ENCODE data around the gene ABLIM2. TPM values are rescaled to one million over a fixed set of nuclear protein-coding genes. Genes with fewer than 3 reads are reported as not detected.

Gene ABLIM2
- total RNA-seq, 4 donors from 2014 or later = 9.2 to 24.0 (median 12.3) TPM

DNA sequence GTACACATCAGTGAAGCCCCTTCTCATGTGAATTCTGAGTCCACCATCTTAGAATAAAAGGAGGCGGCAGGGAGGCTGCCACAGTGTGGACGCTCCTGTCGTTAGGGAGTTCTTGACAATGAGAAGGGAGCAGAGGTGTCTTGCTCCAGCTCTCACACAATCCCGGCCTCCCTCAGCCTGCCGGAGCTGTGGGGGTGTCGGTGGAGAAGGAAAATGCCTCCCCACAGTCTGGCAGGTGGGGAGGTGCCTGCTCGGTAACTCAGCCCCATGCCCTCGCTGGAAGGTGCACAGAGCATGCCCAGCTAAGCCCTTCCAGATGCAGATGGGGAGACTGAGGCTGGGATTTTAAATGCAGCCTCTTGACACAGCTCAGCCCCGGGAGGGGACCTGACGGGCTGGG lies 20.5 kb upstream of the ABLIM2 start:
- WGBS, 2 donors = 88% methylated on average over 9 to 10 of the region's 10 CpGs

DNA sequence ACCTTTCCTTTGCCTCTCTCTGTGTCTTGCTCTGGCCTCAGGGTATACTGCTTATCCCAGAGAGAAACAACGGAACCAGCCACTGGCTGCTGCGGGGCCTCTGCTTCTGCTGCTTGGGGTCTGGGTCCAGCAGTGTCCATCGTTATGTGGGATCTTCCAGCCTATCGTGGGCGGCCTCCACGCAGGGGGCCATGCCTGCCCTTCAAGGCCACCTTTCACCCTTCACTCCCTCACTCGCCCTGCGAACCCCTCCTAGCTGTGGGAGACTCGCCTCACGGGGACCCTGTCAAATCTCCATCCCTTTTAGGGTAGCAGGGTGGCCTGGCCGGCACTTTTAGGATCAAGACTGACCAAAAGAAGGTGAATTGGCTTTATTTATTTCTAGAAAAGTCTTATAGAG lies 19.3 kb upstream of the ABLIM2 start:
- intact Hi-C loops (cut with DNase I) = no loop called here
- no peak for DNase-seq
- no peaks in the 10 kb centered on the region for H3K36me3 ChIP-seq
- no peaks in the 10 kb centered on the region for H3K9me3 ChIP-seq
- no peak overlapping the region for H3K4me3 ChIP-seq (replicated peaks in 1 of 3)
- no peaks in the 10 kb centered on the region for H3K27me3 ChIP-seq
- H3K4me1 ChIP-seq = peaks cover 0 to under 1% of the 10 kb centered on the region in 2 donors
- no peak overlapping the region for H3K27ac ChIP-seq
- WGBS, 2 donors = 89 to 93% methylated on average over 11 of the region's 11 CpGs
- no peak for TF ChIP-seq POLR2A (IDR thresholded peaks at IDR 0.05)
- TF ChIP-seq, protein P1, sequence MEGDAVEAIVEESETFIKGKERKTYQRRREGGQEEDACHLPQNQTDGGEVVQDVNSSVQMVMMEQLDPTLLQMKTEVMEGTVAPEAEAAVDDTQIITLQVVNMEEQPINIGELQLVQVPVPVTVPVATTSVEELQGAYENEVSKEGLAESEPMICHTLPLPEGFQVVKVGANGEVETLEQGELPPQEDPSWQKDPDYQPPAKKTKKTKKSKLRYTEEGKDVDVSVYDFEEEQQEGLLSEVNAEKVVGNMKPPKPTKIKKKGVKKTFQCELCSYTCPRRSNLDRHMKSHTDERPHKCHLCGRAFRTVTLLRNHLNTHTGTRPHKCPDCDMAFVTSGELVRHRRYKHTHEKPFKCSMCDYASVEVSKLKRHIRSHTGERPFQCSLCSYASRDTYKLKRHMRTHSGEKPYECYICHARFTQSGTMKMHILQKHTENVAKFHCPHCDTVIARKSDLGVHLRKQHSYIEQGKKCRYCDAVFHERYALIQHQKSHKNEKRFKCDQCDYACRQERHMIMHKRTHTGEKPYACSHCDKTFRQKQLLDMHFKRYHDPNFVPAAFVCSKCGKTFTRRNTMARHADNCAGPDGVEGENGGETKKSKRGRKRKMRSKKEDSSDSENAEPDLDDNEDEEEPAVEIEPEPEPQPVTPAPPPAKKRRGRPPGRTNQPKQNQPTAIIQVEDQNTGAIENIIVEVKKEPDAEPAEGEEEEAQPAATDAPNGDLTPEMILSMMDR (IDR thresholded peaks at IDR 0.05) = no peak

More for the DNA sequence above, 20.5 kb upstream of the ABLIM2 start:
- no peak overlapping the region for H3K4me3 ChIP-seq (replicated peaks in 1 of 3)
- intact Hi-C loops (cut with DNase I) = no loop called here
- H3K27ac ChIP-seq = no peak overlapping the region
- H3K36me3 ChIP-seq = no peaks in the 10 kb centered on the region
- TF ChIP-seq, protein P1 (IDR thresholded peaks at IDR 0.05) = no peak
- TF ChIP-seq POLR2A (IDR thresholded peaks at IDR 0.05) = no peak
- H3K9me3 ChIP-seq = no peaks in the 10 kb centered on the region
- H3K4me1 ChIP-seq = peaks cover 0 to 4% of the 10 kb centered on the region in 2 donors
- no peaks in the 10 kb centered on the region for H3K27me3 ChIP-seq
- DNase-seq = no peak

DNA sequence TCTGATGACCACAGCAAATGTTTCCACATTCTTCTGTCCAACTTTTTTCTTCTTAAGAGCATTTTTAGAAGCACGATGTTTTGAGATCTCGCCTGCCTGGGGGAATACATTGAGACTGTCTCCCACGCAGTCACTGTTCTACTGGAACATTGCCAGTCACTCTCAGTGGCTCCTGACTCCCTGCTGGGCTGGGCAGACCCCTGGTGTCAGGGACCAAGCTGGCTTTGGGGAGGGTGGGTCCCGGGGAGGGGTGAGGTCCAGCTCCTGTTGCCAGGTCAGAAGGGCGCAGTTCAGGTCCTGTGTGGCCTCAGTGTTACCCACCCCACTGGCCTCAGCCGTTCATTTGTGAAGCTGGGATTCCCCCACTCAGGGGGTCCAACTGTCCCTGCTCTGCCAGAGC lies 18.9 kb upstream of the ABLIM2 start:
- no peak for DNase-seq

DNA sequence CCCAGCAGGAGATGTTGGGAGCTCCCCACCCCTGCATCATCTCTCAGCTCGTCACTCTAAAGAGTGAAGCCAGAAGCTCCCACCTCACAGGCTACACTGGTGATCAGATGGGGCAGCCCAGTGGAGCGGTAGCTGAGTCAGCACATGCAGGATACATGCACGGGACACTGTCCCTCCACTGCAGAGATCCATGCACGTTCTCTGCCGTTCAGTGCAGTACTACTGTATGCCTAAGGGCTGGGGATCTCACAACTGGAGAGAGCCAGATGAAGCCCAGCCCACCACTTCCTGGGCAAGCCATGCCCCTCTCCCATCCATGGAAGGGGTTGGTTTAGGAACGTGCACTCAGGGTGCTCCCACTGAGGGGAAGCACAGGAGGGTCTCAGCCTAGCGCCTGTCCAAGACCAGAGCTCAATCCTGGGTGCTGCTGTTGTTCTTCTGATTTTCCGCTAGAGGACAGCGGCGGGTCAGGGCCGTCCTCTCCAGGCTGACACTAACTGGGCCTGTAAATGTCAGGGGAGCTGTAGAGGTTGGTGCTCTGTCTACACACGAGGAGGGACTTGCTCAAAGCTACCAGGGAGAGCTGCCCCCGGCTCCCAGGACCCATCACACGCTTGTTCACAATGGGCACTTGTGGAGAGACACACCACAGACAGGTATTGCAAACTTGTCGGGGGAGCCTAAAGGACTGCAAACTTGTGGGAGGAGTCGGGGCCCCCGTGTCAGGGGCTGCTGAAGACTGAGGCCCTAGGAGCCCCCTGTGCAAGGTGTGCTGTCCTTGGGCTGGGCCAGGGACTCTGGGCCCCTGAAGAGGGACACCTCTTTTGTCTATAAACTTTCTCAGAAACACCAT lies 18.2 kb upstream of the ABLIM2 start:
- TF ChIP-seq POLR2A (IDR thresholded peaks at IDR 0.05) = no peak
- TF ChIP-seq, protein P1 (IDR thresholded peaks at IDR 0.05) = peak; percentile 71 to 89 (median 78)
- H3K4me3 ChIP-seq (replicated peaks in 1 of 3) = no peak overlapping the region
- no peaks in the 10 kb centered on the region for H3K27me3 ChIP-seq
- peak; percentile 58 to 60 for DNase-seq
- no peaks in the 10 kb centered on the region for H3K9me3 ChIP-seq
- intact Hi-C loops (cut with DNase I) = no loop called here
- 48 to 57% methylated on average over 4 to 12 of the region's 17 CpGs for WGBS, 2 donors
- no peak overlapping the region for H3K27ac ChIP-seq
- H3K36me3 ChIP-seq = no peaks in the 10 kb centered on the region
- H3K4me1 ChIP-seq = no peaks in the 10 kb centered on the region

More for the DNA sequence above, 18.9 kb upstream of the ABLIM2 start:
- Histone ChIP-seq H3K4me3 (replicated peaks in 1 of 3) (no peak overlapping the region), H3K27ac (no peak overlapping the region), H3K9me3 (no peaks in the 10 kb centered on the region), H3K4me1 (no peaks in the 10 kb centered on the region), H3K36me3 (no peaks in the 10 kb centered on the region), H3K27me3 (no peaks in the 10 kb centered on the region)
- 71 to 73% methylated on average over 6 of the region's 6 CpGs for WGBS, 2 donors
- TF ChIP-seq, protein P1 (IDR thresholded peaks at IDR 0.05) = no peak
- no peak for TF ChIP-seq POLR2A (IDR thresholded peaks at IDR 0.05)
- intact Hi-C loops (cut with DNase I) = no loop called here

DNA sequence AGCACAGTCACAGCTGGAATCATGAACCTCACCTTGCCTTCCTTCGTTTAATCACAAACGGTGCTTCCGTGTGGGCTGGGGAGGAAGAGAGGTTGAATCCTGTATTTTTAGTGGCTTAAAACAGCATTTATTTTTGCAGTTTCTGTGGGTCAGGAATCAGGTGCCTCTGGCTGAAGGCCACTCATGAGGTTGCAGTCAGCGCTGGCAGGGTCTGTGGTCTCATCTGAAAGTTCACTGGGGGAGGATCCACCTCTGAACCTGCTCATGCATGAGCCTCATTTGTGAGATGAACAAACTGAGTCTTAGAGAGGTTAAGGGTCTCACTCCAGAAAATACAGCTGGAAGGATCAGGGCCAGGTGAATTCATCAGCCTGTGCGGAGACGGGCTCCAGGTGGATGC lies 17.1 kb upstream of the ABLIM2 start:
- intact Hi-C loops (cut with DNase I) = no loop called here
- TF ChIP-seq, protein P1 (IDR thresholded peaks at IDR 0.05) = no peak
- TF ChIP-seq POLR2A (IDR thresholded peaks at IDR 0.05) = no peak

More for the DNA sequence above, 17.1 kb upstream of the ABLIM2 start:
- no peaks in the 10 kb centered on the region for H3K9me3 ChIP-seq
- WGBS, 2 donors = 85 to 87% methylated on average over 6 of the region's 6 CpGs
- no peak for DNase-seq
- H3K4me1 ChIP-seq = no peaks in the 10 kb centered on the region
- H3K36me3 ChIP-seq = no peaks in the 10 kb centered on the region
- H3K27me3 ChIP-seq = no peaks in the 10 kb centered on the region
- H3K4me3 ChIP-seq (replicated peaks in 1 of 3) = no peak overlapping the region
- no peak overlapping the region for H3K27ac ChIP-seq
